Epithelial cell of esophagus (primary cell): Measurements from ENCODE around the gene PPARD.
"Not testable (repeated sequence)": the region's sequence is repeated elsewhere in the genome, so short reads cannot be mapped to it uniquely, and the experiment has no call there.

Experiments
- DNase-seq: peaks from one replicate; pipeline ENCODE4 v3.0.0; 2010; ENCODE audit warnings: low read depth
- H3K4me3 ChIP-seq: 2 replicates; pipeline ENCODE4 v1.5.1; 2011; ENCODE audit warnings: mild to moderate bottlenecking, low read length, control low read depth
- CTCF ChIP-seq: IDR thresholded peaks from 2 replicates; pipeline ENCODE4 v1.5.1; 2011; ENCODE audit warnings: low read depth, mild to moderate bottlenecking, low read length, control low read depth, inconsistent platforms; ENCODE audit not compliant: insufficient read depth; ENCODE audit errors: missing control alignments

The PPARD gene

GRCh38 chr6:35426074-35426473, 83.7 kb downstream of the PPARD start:
- no peak for TF ChIP-seq CTCF
- DNase-seq = no peak
- no peak overlapping the region for H3K4me3 ChIP-seq

- TF ChIP-seq CTCF = no peak
- H3K4me3 ChIP-seq = no peak overlapping the region
- no peak for DNase-seq
These were observed 85.1 kb downstream of the PPARD start for GRCh38 chr6:35427435-35427834.

GRCh38 chr6:35427851-35428321, 85.5 kb downstream of the PPARD start:
- TF ChIP-seq CTCF = no peak
- DNase-seq = peak; percentile 67
- no peak overlapping the region for H3K4me3 ChIP-seq

- no peak overlapping the region for H3K4me3 ChIP-seq
- TF ChIP-seq CTCF = no peak
- DNase-seq = no peak
These were observed 86.2 kb downstream of the PPARD start for GRCh38 chr6:35428421-35429149.

- DNase-seq = no peak
- no peak overlapping the region for H3K4me3 ChIP-seq
- TF ChIP-seq CTCF = no peak
These were observed 87.1 kb downstream of the PPARD start for GRCh38 chr6:35429463-35429862.

- TF ChIP-seq CTCF = no peak
- no peak for DNase-seq
- no peak overlapping the region for H3K4me3 ChIP-seq
These were observed 89.9 kb downstream of the PPARD start for GRCh38 chr6:35432291-35432690.

GRCh38 chr6:35432702-35433101, 90.3 kb downstream of the PPARD start:
- H3K4me3 ChIP-seq, DNase-seq: not testable (repeated sequence)
